Non-pigmented ciliary epithelial cell (primary cell): ENCODE measurements around the gene ADGRD2.

ENCODE experiments used
- DNase-seq: peaks from one replicate; pipeline ENCODE4 v3.0.0-alpha.2; 2010; ENCODE audit warnings: low read depth

The ADGRD2 gene

GRCh38 chr9:124457079-124457886, 7.0 kb downstream of the ADGRD2 start:
- no peak for DNase-seq

GRCh38 chr9:124457887-124458431, 7.7 kb downstream of the ADGRD2 start:
- DNase-seq, result no peak

GRCh38 chr9:124458441-124458840, 8.2 kb downstream of the ADGRD2 start:
- no peak for DNase-seq

- no peak for DNase-seq
Measured at GRCh38 chr9:124462739-124463138, 12.5 kb downstream of the ADGRD2 start.

GRCh38 chr9:124465736-124466135, 15.5 kb downstream of the ADGRD2 start:
- no peak for DNase-seq

- DNase-seq, result no peak
Measured at GRCh38 chr9:124467410-124468060, 17.3 kb downstream of the ADGRD2 start.

GRCh38 chr9:124468061-124468740, 17.9 kb downstream of the ADGRD2 start:
- no peak for DNase-seq

GRCh38 chr9:124469011-124469832, 19.0 kb downstream of the ADGRD2 start:
- no peak for DNase-seq

- no peak for DNase-seq
Measured at GRCh38 chr9:124470306-124470705, 20.1 kb downstream of the ADGRD2 start.

GRCh38 chr9:124470726-124471125, 20.5 kb downstream of the ADGRD2 start:
- no peak for DNase-seq

GRCh38 chr9:124471761-124472160, 21.5 kb downstream of the ADGRD2 start:
- no peak for DNase-seq

- DNase-seq, result no peak
Measured at GRCh38 chr9:124472770-124473169, 22.5 kb downstream of the ADGRD2 start.

GRCh38 chr9:124473310-124473709, 23.1 kb downstream of the ADGRD2 start:
- DNase-seq, result no peak

GRCh38 chr9:124474151-124474550, 23.9 kb downstream of the ADGRD2 start:
- no peak for DNase-seq

GRCh38 chr9:124475158-124475867, 25.1 kb downstream of the ADGRD2 start:
- DNase-seq, result no peak

GRCh38 chr9:124475868-124476690, 25.8 kb downstream of the ADGRD2 start:
- DNase-seq, result no peak

GRCh38 chr9:124477211-124477647, 27.0 kb downstream of the ADGRD2 start:
- DNase-seq, result no peak

GRCh38 chr9:124477648-124478285, 27.5 kb downstream of the ADGRD2 start:
- no peak for DNase-seq

- DNase-seq, result no peak
Measured at GRCh38 chr9:124478354-124478753, 28.1 kb downstream of the ADGRD2 start.

- no peak for DNase-seq
Measured at GRCh38 chr9:124479371-124479770, 29.1 kb downstream of the ADGRD2 start.
